ENCODE measurements around the gene FXYD5.

FXYD5 gene

GRCh38 chr19:35204799-35205732 is 50.5 kb downstream of the FXYD5 start:
- Histone ChIP-seq H3K4me3 (ENCODE audit: low read length) (peak overlapping the region; percentile 51), H3K9me3 (replicated peaks; ENCODE audit: insufficient read depth, low read length) (no peaks in the 10 kb centered on the region), H3K9ac (ENCODE audit: low read length) (peak overlapping the region; percentile 83), H3K4me1 (ENCODE audit: low read length) (peaks cover 39% of the 10 kb centered on the region), H3F3A (ENCODE audit: insufficient read depth, low read length) (peaks cover 31% of the 10 kb centered on the region), H4K20me1 (ENCODE audit: insufficient read depth, low read length) (no peaks in the 10 kb centered on the region), H3K27ac (ENCODE audit: low read length) (peak overlapping the region; percentile 93), H3K4me2 (ENCODE audit: low read depth, low read length) (peak overlapping the region; percentile 62), H3K36me3 (replicated peaks; ENCODE audit: insufficient read depth, low read length) (no peaks in the 10 kb centered on the region), H2AFZ (ENCODE audit: low read length) (peak overlapping the region; percentile 81), H3K27me3 (replicated peaks; ENCODE audit: insufficient read depth, low read length) (no peaks in the 10 kb centered on the region), H3K9me2 (replicated peaks; ENCODE audit: insufficient read depth, low read length) (no peaks in the 10 kb centered on the region), H3K79me2 (ENCODE audit: low read length) (no peaks in the 10 kb centered on the region)
- peak; percentile 67 for DNase-seq
- no peak for TF ChIP-seq EZH2phosphoT487 (IDR thresholded peaks at IDR 0.05; ENCODE audit: low read length)
- TF ChIP-seq CTCF (IDR thresholded peaks at IDR 0.05; ENCODE audit: low read length), result no peak
- TF ChIP-seq EZH2 (optimal IDR thresholded peaks at IDR 0.05; ENCODE audit: low read depth, low read length), result no peak

- Histone ChIP-seq H3K27ac (ENCODE audit: low read length) (peak overlapping the region; percentile 93), H2AFZ (ENCODE audit: low read length) (peak overlapping the region; percentile 81)
Observed at GRCh38 chr19:35205733-35206323, 51.3 kb downstream of the FXYD5 start.

GRCh38 chr19:35206379-35206778 is 51.8 kb downstream of the FXYD5 start:
- H3K9me3 ChIP-seq (replicated peaks; ENCODE audit: insufficient read depth, low read length), result no peaks in the 10 kb centered on the region
- H3K27ac ChIP-seq (ENCODE audit: low read length), result peak overlapping the region; percentile 93
- H2AFZ ChIP-seq (ENCODE audit: low read length), result no peak overlapping the region
- peaks cover 39% of the 10 kb centered on the region for H3K4me1 ChIP-seq (ENCODE audit: low read length)
- H4K20me1 ChIP-seq (ENCODE audit: insufficient read depth, low read length), result no peaks in the 10 kb centered on the region
- peak overlapping the region; percentile 62 for H3K4me2 ChIP-seq (ENCODE audit: low read depth, low read length)
- peak; percentile 96 for DNase-seq
- peak overlapping the region; percentile 51 for H3K4me3 ChIP-seq (ENCODE audit: low read length)
- H3F3A ChIP-seq (ENCODE audit: insufficient read depth, low read length), result peaks cover 31% of the 10 kb centered on the region
- H3K9me2 ChIP-seq (replicated peaks; ENCODE audit: insufficient read depth, low read length), result no peaks in the 10 kb centered on the region
- no peaks in the 10 kb centered on the region for H3K27me3 ChIP-seq (replicated peaks; ENCODE audit: insufficient read depth, low read length)
- H3K36me3 ChIP-seq (replicated peaks; ENCODE audit: insufficient read depth, low read length), result no peaks in the 10 kb centered on the region
- H3K9ac ChIP-seq (ENCODE audit: low read length), result peak overlapping the region; percentile 83
- no peaks in the 10 kb centered on the region for H3K79me2 ChIP-seq (ENCODE audit: low read length)
- no peak for TF ChIP-seq EZH2phosphoT487 (IDR thresholded peaks at IDR 0.05; ENCODE audit: low read length)
- TF ChIP-seq EZH2 (optimal IDR thresholded peaks at IDR 0.05; ENCODE audit: low read depth, low read length), result no peak
- TF ChIP-seq CTCF (IDR thresholded peaks at IDR 0.05; ENCODE audit: low read length), result no peak

More at GRCh38 chr19:35205733-35206323, 51.3 kb downstream of the FXYD5 start:
- DNase-seq, result peak; percentile 21
- Histone ChIP-seq H3F3A (ENCODE audit: insufficient read depth, low read length) (peaks cover 31% of the 10 kb centered on the region), H3K4me1 (ENCODE audit: low read length) (peaks cover 39% of the 10 kb centered on the region), H3K27me3 (replicated peaks; ENCODE audit: insufficient read depth, low read length) (no peaks in the 10 kb centered on the region), H4K20me1 (ENCODE audit: insufficient read depth, low read length) (no peaks in the 10 kb centered on the region), H3K9me3 (replicated peaks; ENCODE audit: insufficient read depth, low read length) (no peaks in the 10 kb centered on the region), H3K4me3 (ENCODE audit: low read length) (peak overlapping the region; percentile 51), H3K36me3 (replicated peaks; ENCODE audit: insufficient read depth, low read length) (no peaks in the 10 kb centered on the region), H3K9me2 (replicated peaks; ENCODE audit: insufficient read depth, low read length) (no peaks in the 10 kb centered on the region), H3K4me2 (ENCODE audit: low read depth, low read length) (peak overlapping the region; percentile 62), H3K79me2 (ENCODE audit: low read length) (no peaks in the 10 kb centered on the region), H3K9ac (ENCODE audit: low read length) (peak overlapping the region; percentile 83)
- TF ChIP-seq CTCF (IDR thresholded peaks at IDR 0.05; ENCODE audit: low read length), result no peak
- TF ChIP-seq EZH2phosphoT487 (IDR thresholded peaks at IDR 0.05; ENCODE audit: low read length), result no peak
- TF ChIP-seq EZH2 (optimal IDR thresholded peaks at IDR 0.05; ENCODE audit: low read depth, low read length), result no peak

All from MM.1S (cell line).